NCI-H345 treated with DMSO at 0.1 percent for 48 hours (cell line): ENCODE results near the gene NMT2.

Experiments
- DNase-seq: peaks from one replicate; lab custom pipeline; 2025; ENCODE audit not compliant: unreplicated experiment; lab: John Stamatoyannopoulos, UW

The NMT2 gene

DNA sequence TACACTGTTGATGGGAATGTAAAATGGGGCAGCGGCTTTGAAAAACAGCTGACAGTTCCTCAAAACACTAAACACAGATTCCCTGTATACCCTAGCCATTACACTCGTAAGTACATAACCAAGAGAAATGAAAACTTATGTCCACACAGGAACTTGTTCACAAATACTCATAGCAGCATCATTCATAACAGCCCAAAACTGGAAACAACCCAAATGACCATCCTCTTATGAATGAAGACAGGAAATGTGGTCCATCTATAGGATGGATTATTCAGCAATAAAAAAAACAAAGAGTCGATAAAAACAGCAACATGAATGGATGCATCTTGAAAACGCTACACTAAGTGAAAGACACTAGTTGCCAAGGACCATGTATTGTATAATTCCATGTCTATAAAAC lies 23.7 kb downstream of the NMT2 start:
- no peak for DNase-seq

- no peak for DNase-seq
Measured at GRCh38 chr10:15141136-15142054, 27.1 kb downstream of the NMT2 start.

DNA sequence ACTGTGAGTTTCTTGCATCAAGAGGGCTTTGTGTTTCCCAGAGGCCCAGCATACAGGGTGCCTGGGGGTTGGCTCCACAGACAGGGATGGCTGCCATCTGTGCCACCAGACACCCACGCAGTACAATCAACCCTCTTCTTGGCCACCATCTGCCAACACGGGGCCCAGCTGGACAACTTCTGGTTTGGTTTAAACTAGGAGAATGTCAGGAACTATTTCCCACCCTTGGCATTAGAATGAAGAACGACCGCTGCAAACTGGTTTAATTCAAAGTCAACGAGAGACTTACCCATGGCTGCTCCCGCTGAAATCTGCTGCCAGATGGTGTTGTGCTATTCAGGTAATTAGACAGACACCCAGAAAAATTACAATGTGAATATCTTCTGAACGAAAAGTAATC lies 27.8 kb downstream of the NMT2 start:
- DNase-seq = no peak

DNA sequence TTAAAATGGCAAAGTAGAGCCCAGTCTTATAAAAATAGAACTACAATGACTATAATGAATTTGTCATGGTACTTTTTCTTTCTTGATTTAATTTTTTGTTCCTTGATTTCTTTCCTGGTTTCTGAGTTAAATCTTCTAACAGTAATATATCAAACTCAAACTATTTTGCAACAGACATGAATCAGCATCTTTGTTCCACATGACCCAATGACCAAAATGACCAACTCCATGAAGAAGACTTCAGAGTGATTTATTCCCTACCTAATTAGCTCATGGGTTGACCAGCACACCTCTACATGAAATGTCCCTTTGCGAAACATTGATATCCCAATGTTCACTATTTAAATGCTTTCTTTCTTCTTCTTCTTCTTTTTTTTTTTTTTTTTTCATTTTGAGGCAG lies 30.9 kb downstream of the NMT2 start:
- no peak for DNase-seq

- no peak for DNase-seq
Measured at GRCh38 chr10:15137036-15137359, 31.5 kb downstream of the NMT2 start.

- no peak for DNase-seq
Measured at GRCh38 chr10:15136129-15137035, 32.1 kb downstream of the NMT2 start.

GRCh38 chr10:15131330-15131729 lies 37.2 kb downstream of the NMT2 start:
- DNase-seq = no peak

DNA sequence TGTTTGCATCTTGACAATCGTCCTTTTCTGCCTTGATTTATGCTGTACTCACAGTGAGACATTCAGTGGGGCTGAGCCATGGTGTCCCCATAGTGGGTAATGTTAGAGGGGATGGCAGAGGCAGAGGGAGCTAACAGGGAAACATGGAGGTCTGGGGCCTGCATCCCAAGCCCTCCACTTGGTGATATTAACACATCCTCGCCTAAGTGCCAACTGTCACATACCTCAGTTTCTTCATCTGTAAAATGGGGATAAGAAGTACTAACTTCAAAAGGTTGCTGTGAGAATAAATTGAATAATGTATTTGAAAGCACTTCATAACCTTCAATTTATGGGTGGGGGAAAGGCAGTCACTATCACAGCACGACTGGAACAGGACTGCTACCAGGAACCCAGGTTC lies 43.6 kb downstream of the NMT2 start:
- DNase-seq = no peak

DNA sequence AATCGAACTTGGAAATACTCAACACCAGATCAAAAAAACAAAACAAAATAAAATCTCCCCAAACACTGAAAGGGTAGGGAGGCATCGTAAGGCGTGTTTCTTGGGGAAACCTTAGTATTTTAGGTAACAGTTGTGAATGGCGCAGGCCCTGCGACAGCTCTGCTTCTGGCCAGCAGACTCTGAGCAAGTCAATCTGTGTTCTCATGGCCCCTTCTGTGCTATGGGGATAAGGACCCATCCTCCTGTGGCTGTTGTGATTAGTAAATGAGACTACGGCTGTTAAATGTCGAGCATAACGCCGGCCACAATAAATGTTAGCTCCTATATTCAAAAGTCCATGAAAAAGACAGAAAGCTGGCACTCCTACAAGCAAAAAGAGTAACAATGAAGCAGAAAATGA lies 44.3 kb downstream of the NMT2 start:
- DNase-seq = no peak

DNA sequence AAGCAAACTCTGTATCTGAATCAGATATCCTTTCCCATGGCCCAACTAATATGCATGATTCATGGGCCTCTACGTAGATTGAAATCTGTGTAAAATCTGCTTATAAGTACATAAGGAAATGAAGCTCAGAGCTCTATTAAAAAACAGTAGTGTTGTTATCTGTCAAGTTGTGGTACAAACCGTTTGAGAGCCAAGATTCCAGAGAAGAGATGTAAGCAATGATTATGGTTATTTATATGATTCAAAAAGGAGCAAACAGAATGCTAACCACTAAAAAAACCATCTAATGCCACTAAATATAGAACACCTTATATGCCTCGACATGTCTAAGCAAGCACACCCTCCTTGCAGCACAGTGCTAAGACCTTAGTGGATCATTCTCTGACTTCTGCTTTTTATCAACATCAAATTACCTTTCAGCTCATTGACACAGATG lies 44.7 kb downstream of the NMT2 start:
- DNase-seq = no peak

- DNase-seq = no peak
Measured at GRCh38 chr10:15122477-15123030, 45.9 kb downstream of the NMT2 start.

DNA sequence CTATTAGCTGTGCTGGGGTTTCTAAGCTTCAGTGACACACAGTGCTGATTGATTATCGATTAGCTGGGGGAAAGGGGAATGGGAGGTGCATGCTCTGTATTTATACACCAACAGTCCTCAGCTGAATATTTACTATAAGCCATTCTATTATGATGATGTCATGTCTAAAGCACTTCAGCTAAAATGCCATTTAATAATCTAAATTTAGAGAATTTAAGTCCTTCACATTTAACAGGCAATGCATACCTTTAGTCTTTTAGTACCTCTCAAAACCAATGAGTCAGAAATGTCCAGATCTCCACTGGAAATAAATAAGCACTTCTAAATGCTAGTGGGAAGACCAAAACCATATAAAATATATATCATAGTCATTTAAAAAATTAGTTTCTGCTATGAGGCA lies 46.8 kb downstream of the NMT2 start:
- DNase-seq = no peak

GRCh38 chr10:15120523-15120922 lies 48.0 kb downstream of the NMT2 start:
- no peak for DNase-seq

- no peak for DNase-seq
Measured at GRCh38 chr10:15118615-15119014, 49.9 kb downstream of the NMT2 start.

GRCh38 chr10:15116225-15116624 lies 52.3 kb downstream of the NMT2 start:
- no peak for DNase-seq

DNA sequence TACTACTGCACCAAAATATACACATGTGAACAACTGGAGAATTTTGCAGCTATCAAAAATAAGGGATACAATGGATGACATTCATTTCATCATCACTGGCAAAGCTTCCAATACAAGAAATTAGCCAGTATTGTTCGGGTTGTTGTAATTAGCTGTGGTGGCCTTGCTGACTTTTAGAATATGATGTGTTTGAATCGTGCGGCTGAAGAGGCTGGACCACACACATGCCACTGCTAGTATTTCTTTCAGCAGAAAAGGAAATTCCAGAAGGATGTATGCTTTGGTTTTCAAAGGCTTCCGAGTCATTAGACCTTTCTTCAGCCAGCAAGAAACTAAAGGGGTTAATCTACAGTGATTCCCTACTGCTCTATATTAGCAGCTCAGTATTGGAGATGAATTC lies 54.7 kb downstream of the NMT2 start:
- no peak for DNase-seq

GRCh38 chr10:15112657-15113056 lies 55.8 kb downstream of the NMT2 start:
- DNase-seq = no peak

GRCh38 chr10:15106352-15107013 lies 62.0 kb downstream of the NMT2 start:
- peak; percentile 40 for DNase-seq

DNA sequence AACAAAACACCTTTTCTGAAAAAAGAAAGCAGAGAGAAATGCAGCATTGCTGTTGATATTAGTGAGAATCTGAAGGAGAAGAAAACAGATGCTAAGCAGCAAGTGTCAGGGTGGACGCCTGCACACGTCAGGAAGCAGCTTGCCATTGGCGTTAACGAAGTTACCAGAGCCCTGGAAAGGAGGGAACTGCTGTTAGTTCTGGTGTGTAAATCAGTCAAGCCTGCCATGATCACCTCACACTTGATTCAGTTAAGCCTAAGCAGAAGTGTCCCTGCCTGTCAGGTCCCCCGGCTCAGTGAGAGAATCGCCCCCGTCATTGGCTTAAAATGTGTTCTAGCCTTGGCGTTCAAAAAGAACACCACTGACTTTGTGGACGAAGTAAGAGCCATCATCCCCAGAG lies 65.0 kb downstream of the NMT2 start:
- DNase-seq = no peak

- DNase-seq = no peak
Measured at GRCh38 chr10:15099886-15100285, 68.6 kb downstream of the NMT2 start.
